Effector CD4-positive, alpha-beta T cell (primary cell): ENCODE measurements around the gene GAP43. TPM values are rescaled to one million over a fixed set of nuclear protein-coding genes. Genes with fewer than 3 reads are reported as not detected.

Source experiments
- DNase-seq: peaks from one replicate; pipeline ENCODE4 v3.0.0-alpha.2; 2020
- total RNA-seq: gene quantifications from one replicate; lab custom pipeline; 2026; lab: John Stamatoyannopoulos, UW

The GAP43 gene, protein sequence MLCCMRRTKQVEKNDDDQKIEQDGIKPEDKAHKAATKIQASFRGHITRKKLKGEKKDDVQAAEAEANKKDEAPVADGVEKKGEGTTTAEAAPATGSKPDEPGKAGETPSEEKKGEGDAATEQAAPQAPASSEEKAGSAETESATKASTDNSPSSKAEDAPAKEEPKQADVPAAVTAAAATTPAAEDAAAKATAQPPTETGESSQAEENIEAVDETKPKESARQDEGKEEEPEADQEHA
- total RNA-seq = not detected

DNA sequence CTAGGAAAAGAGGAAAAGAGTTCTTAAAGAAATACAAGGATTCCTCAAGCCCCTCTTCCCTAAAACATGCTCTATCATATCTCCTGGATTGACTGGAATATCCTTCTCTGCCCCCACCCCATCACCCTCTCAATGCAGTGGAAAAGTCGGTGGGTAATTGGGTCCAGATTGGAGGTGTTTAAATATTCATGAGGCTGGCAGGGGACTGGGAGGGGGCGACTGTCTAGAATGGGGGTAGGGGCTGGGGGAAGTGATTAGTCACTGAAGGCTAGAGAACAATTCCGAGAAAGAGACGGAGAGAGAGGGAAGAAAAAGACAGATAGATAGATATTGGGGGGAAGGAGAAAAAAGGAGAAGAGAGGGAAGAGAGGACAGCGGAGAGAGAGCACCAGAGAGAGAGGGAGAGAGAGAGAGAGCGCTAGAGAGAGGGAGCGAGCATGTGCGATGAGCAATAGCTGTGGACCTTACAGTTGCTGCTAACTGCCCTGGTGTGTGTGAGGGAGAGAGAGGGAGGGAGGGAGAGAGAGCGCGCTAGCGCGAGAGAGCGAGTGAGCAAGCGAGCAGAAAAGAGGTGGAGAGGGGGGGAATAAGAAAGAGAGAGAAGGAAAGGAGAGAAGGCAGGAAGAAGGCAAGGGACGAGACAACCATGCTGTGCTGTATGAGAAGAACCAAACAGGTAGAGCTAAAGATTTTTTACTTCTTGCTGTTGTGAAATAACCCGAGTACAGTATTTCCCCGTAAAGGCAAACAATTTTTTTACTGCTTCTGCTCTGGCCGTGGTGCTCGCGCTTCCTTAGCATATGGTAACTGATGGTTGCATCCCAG lies at the start of gene GAP43:
TSS of gene GAP43 (plus strand) at position 467 of the 825 bp plus-strand sequence. CDS start at position 647, 180 bp downstream.
- DNase-seq = no peak

DNA sequence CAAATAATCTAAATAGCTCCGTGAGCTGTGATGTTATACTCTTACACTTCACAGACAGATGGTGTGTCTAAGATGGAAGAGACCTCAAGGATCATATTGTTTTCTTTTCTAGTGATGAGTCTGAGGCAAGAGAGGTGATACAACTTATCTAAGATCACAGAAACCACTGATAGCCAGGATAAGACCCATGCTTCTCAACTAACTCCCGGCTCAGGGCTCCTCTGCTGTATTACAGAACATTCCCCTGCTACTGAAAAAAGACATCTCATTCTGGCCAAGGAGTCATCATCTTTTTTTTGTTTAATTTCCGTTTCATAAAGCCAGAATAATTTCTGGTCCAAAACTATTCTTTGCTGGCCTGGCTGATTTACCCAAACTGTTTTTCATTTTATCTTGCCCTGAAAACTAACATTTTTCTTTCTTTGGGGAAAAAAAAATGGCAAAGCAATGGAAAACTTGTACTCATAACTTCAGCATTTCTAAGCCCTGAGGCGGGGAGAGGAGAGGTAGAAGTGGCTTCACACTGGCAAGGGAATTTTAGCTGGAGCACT lies 46.9 kb upstream of the GAP43 start:
- DNase-seq = no peak

DNA sequence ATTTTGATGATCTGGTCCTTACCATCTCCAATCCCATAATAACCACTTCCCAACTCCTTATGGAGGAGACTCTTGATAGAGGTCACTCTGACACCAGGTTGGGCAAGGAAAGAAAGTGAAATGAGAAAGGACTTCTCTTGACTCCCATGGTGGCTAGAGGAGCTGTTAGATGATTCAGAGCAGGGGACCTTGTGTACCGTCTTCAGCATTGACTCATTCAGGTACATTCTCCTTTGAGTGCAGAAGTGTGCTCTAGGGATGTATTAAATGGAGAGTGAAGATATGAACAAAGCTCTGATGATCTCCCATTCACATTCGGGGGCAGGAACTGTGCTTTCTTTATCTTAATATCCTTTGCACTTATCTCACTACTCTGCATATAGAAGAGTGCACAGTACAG lies 46.3 kb upstream of the GAP43 start:
- DNase-seq = no peak

DNA sequence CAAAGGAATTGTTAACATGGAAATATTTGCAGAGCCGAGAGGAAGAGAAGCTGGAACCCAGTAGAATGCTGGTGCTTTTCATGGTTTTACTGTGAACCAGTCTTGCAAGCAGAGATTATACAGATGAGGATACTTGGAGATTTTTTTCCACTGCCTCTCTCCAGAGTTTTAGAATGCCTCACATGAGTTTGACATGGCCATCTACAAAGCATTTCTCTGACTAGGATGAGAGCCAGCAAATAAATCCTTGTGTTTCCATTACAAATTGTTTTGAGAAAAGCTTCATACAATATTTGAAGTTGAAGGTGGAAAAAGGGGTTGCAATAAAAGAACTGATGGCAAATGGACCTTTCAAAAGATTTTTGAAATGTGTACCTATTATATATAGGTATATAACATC lies 45.0 kb upstream of the GAP43 start:
- DNase-seq = no peak

DNA sequence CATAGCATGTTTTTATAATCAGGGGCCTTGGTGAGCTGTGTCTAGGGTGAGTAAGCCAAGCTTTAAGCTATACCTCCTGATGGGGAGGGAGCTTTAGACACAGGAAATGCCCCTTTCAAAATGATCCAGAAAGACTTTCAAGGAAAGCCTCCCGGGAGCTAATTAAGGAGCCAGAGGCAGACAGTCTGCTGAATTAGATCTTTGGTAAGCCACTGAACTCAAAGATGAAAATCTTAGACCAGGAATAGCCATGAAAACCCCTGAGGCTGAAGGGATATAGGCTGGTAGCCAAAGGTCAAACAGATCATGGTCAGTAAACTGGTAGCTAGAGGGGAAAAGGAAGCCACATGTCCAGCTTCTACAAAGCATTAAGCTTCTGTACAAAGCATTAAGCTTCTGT lies 42.7 kb upstream of the GAP43 start:
- DNase-seq = no peak

DNA sequence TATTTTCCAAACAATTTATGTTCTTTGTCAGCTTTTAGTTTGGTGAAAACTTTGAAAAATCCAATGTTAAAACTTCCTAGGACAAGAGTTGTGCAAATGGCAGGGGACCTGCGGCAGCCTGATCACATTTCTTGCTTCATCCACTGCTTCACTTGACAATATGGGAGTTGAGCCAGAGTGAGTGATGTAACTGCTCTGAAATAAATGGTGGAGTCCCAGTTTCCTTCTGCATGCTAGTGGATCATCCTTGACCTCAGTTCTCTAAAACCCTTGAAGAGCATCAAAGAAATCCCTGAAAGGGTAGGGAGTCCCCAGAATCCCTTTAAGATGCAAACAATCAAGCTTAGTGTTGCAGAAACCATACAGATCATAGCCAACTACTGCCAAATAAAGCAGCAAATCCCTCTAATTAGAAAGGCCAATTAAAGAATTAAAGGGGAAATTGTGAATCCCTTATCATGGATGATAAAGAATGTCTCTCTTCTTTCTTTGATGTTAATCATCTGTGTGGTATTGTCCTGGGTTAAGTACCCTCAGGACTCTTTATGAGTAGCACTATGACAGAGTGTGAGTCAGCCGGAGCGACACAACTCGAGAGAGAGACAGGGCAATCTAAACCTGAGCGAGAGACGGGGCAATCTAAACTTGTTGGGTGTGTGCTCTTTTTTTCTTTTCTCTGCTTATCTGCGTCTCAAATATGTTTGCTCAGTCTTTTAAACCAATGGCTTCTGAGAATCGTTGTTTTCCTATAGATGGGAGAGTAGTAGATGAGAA lies 41.8 kb upstream of the GAP43 start:
- no peak for DNase-seq

DNA sequence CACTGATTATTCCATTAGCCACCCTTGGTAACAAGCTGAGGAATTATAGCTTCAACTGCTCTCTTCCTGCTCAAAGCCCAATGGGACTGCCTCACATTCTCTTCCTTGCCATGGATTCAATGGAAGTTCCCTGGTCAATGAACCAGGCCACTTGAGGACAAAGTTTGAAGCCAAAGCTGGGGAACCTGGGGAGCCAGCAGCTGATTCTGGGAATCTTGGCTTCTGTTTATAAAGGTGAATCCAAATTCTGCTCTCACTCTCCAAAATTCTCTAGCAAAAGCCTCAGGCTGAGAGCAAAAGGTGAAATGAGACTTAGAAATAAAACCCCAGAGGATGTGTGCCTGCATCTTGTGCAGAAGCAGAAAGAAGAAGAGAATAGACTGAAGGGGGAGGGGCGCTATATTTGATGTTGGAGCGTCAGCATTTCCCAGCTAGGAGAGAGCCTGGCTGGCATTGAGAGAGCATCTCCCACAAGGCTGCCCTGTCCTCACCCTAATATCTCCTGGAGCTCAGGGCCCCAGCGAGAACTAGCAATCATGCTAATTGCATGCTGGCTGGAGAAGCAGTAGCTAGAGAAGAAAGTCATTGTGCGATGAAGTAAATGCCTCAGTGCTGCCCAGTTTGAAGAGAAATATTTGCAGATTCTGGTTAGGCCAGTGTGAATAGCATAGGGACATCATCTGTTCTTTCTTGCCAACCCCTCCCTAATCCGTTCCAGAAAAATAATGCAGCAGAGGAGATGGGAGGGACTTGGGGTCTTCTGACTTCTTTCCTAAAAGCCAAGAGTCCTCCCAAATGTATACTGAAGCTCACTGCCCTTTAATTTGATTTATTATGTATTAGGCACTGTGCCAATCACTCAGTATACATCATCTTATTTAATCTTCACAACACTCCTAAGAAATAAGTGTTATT lies 34.9 kb upstream of the GAP43 start:
- DNase-seq = no peak

DNA sequence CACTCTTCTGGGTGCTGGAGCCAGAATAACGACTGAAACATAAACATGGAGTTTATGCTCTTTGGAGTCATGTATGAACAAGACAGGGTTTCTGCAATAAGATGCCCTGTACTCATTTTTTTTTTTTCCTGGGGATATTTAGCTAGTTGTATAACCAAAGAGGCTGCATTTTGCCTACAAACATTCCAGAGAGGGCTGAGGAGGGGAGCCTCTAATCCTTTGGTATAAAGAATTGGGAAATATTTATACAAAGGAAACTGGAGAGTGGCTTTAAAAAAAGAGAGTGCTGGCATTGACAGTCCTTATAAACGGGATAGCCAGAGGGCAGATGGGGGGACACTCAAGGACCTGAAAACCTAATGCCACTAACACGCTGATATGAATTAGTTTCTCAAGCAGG lies 32.4 kb upstream of the GAP43 start:
- no peak for DNase-seq

DNA sequence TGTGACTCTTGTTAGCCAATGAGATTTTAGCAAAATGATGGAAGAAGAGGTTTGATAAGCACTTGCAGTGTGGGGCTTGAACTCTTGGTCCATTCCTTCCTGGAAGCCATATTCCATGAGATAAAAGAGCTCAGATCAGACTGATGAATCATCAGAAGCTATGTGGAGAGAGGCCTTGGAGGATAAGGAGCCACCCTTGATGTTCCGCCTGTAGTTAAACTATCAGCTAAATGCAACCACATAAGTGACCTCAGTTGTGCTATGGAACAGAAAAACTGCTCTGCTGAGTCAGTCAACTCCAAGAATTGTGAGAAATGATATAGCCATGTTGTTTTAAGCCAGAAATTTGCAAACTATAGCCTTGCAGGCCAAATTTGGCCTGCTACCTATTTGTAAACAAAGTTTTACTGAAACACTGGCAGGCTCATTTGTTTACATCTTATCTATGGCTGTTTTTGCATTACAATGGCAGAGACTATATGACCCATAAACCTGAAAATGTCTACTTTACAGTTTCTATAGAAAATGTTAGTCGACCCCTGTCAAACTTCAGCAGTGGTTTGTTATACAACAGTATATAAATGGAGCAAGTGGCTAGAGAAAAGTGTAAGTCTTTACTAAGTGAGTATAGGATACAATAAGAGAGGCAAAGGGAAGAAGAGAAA lies 27.6 kb upstream of the GAP43 start:
- DNase-seq = no peak

DNA sequence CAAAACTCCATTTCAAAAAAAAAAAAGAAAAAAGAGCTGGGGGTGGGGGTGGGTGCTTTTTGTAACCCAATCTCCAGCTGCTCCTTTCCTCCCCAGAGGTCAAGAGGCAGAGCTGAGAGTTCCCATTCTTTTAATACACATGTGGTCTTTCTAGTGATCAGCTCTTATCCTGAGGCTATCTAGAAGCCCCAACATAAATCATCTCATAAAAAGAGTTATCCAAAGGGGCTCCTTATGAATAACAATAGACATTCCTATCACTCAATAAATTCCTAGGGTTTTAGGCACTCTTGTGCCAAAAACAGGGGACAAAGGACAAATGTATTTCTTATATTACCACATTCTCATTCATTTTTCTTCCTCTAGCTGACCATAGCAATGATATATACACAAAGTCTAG lies 25.1 kb upstream of the GAP43 start:
- DNase-seq = no peak

DNA sequence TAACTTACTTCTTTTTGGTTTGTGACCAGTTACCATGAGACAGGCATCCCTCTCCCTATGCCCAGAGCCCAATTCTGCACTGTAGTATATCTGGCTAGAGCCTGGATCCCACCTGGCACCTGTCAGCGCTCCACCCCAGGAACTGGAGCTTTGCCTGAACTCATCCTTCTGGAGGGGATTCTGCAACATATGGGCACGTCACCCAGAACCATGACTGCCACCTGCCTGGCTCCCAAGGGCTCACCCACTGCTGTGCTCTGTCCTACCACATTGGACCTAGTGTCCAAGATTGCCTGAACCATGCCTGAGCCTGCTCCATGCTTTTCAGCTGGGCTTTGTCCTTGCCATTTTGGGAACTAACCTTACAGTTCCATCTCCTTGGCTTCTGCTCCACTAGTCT lies 21.1 kb upstream of the GAP43 start:
- DNase-seq = no peak

DNA sequence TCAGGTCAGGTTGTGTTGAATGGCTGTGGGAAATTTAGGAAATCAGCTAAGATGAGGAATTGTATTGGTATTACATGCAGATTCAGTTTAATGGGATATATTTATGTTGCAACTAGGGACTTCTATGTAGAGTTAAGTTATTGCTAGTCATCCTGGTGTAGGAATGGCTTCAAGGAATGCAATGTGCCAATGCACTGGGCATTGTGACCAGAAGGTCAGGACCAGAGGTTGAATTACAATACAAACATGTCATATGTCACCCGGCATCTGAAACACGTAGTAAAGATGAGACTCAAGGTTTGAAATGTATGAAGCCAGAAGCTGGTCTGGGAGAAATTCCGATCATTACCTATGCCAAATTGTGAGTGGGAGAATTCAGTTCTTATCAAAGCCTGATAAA lies 11.7 kb upstream of the GAP43 start:
- DNase-seq = no peak

DNA sequence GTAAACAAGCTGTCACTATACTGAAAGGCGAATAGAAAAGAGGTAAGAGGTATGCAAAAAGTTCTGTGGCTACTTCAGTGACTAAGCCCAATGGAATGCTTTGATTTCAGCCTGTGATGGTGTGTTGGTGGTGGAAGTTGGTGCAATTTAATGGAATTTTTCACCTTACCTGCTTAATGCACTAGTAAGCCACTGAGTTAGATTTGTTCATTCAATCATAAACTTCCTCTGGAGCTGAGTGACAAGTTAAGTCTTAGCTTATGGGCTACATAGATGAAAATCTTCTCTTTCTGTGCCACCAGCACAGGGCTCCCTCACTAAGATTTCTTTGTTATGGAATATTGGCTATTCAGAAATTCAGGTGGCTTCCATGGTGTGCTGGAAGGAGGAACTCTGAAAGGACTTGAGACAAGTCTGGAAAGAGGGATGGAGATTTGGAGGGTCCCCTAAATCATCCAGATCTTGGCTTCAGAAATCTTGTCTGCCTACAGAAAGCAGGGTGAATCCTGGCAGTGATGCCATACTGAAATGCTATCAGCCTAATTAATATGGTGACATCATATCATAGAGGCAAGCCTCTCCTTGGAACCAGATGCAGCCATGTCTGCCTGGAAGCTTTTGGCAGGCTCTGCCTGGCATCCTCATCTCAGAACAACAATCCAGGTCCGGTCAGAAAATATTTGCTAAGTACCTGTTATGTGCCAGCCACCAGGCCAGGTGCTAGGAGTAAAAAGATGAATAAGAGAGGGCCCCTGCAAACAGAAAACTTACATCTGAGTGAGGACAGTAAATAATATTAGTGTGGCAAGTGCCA lies 8.1 kb upstream of the GAP43 start:
- no peak for DNase-seq

DNA sequence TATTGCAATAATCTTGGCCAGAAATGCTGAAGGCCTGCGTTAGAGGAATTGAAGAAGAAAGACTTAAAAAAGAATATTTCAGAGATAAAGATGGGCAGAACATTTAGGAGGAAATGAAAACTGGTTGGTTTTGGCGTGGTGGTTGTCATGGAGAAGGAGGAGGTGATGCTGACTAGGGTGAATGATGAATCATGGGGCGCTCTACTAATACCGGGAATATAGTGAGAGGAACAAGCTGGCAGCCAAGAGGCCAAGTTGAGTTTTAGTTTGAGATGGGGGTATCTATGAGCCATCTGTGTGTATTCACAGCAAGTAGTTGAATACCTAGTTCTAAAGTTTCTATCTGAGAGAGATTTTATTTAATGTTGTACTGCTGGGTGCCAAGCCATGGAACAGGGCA lies 6.8 kb upstream of the GAP43 start:
- no peak for DNase-seq

DNA sequence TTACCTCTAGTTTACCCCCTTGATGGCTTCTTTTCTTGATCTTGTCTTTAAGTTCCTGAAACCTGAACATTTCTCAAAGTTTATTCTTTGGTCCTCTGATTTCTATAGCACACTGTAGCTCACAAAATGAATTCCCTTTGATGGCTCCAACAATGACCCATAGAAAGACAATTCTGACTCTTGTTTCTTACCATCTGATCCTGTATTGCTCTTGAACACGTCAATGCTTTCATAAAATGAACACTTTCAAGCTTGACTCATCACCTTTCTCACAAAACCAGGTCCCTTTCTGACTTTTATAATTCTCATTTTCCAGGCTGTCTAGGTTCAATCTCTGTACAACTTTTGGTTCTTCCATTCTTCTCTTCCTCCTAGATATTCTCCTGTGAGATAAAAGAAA lies 5.7 kb upstream of the GAP43 start:
- DNase-seq = no peak

DNA sequence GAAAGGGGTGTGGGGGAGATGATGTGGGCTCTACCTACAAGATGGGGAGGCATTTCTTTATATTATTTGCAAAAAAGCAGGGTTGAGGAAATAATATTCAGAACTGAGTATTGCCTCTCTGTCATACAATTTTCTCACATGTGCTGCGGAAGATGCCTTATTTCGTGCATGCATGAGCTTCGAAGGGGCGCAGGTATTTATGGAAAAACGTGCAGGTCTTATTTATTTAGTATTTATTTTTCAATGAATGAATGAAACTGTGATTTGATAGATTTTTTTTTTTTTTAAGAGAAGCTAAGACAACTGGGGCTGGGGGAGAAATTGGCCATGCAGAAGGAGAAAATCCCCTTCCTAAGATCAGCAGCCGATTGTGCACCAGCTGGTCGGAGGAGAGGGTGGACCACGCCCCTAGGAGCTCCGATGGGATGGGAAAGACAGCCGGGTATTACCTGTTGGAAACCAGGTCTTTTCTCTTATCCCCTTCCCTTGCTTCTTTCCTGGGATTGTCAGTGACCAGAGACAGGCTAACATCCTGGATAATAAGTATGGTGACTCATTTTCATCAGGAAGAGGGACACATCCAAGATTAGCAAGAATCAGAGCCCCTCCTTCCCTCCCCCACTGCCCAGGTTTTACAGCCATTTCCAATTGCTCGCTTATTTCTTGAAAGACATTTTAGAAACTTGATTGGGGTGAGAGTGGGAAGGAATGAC lies 875 bp downstream of the GAP43 start:
- DNase-seq = no peak

DNA sequence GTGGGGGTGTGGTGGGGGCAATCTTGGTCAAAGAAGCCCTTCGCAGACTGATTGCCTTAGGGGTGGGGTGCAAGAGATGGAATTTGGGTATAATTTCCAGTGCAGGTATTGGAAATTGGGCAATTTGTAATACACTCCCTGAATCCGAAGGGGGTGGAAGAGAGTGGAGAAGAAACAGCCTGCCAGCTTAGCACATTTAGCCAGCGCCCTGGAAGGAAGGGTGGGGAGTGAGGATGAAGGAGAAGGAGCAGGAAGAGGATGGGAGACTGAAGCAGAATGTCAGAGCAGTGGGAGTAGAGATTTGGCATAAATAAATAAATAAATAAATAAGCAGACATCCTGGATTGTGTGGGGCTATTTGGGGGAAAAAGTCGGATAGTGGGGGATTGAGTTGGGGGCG lies 1.6 kb downstream of the GAP43 start:
- DNase-seq = no peak

DNA sequence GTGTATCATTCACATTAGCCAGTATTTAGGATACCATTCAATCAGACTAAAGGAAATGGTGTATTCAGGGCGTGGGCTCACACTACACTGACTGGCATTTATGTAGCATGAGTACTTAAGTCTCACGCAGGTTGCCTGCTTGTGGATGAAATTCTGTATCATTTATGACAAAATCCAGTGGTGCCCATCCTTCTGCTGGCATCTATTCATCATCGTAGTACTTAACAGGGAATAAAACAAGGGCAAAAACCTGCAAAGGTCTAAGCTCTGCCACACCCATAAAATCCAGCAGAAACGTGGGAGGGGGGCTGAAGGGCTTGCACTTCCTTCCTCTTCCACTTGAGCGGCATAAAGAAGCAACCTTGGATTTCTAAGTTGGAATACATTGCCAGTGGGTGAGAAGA lies 2.7 kb downstream of the GAP43 start:
- DNase-seq = no peak

DNA sequence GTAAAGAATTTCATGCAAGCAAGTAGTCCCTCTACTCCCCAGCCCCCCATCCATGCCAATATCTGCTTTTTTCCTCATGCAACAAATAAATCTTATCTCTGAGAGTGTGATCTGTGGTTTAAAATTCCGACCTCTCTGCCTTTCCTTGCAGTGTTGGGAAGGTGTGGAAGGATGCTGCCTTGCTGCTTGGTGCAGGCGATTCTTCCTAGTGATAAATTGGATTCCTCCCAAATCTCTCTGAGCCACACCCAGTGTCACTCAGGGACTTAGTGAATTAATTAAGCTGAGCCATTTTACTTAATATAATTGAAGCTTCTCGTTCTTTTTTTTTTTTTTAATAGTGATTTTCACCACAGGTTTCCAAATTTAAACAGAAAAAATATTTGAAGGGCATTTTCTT lies 3.4 kb downstream of the GAP43 start:
- DNase-seq = no peak
